Measurements from ENCODE around the gene KRT36.

KRT36 gene

GRCh38 chr17:41519501-41520224, 30.0 kb upstream of the KRT36 start:
- no peaks in the 10 kb centered on the region for H3K4me1 ChIP-seq (ENCODE audit: control insufficient read depth, insufficient read depth, low read length)
- no peaks in the 10 kb centered on the region for H3K36me3 ChIP-seq (ENCODE audit: control insufficient read depth, insufficient read depth, low read length)
- H3K27ac ChIP-seq (ENCODE audit: low read depth, low read length) = no peak overlapping the region
- no peaks in the 10 kb centered on the region for H3K27me3 ChIP-seq (ENCODE audit: control insufficient read depth, insufficient read depth, low read length)
- H3K9ac ChIP-seq (ENCODE audit: low read length) = no peak overlapping the region
- H3K4me3 ChIP-seq (ENCODE audit: low read length) = no peak overlapping the region

DNA sequence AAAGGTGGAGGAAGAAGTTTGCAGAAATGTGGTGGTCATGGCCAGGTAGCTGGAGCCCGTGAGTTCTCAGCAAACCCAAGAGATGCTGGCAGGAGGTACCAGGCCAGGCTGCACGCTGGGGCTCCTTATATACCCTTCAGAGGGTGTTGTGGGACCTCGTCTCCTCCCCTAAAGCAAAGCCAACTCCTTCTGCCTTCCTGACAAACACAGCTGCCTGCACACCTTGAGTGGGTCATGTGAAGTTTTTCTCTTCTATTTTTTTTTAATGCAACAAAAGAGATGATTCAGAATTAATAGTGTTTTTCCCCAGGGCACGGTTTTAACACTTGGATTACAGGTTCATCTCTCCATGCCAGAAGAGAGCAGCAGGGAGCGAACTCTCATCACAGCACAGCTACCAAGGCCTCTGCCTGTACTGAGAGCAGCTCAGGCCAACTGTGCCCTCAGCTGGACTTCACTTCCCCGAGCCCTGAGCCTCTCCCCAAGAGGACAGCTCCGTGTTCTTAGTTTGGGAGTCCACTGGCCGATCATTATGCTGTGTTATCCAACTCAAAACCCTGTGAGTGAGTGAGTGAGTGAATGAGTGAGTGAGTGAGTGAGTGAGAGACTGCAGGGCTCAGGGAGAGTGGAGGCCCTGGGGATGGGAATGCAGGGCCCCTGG, 29.2 kb upstream of the KRT36 start, which contains the start of gene KRT15:
Gene KRT15, minus strand, starts transcription at position 102 of the 661 bp plus-strand sequence. Its CDS starts 63 bp downstream, at position 39.
- Histone ChIP-seq H3K4me3 (ENCODE audit: low read length) (no peak within 1 kb of the TSS), H3K27me3 (ENCODE audit: control insufficient read depth, insufficient read depth, low read length) (no peaks in the 10 kb centered on the region), H3K27ac (ENCODE audit: low read depth, low read length) (no peak within 1 kb of the TSS), H3K36me3 (ENCODE audit: control insufficient read depth, insufficient read depth, low read length) (no peaks in the 10 kb centered on the region), H3K9ac (ENCODE audit: low read length) (no peak within 1 kb of the TSS), H3K4me1 (ENCODE audit: control insufficient read depth, insufficient read depth, low read length) (no peaks in the 10 kb centered on the region)

DNA sequence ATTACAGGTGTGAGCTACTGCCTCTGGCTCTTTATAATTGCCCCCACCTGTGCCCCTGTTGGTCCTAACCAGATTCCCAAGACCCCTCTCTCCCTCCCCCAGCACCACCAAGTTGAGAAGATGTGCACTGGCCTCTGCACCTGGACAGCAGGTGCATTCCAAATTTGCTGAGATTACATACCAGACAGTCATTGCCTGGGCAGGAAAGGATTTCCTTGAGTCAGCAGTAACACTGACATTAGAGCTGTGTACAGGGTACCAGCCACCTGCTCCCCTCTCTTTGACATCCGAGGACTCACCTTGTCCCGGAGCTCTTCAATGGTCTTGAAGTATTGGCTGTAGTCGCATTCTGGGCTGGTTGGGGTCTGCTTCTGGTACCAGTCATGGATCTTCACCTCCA, 28.3 kb upstream of the KRT36 start:
- Histone ChIP-seq H3K27me3 (ENCODE audit: control insufficient read depth, insufficient read depth, low read length) (no peaks in the 10 kb centered on the region), H3K4me3 (ENCODE audit: low read length) (no peak overlapping the region), H3K27ac (ENCODE audit: low read depth, low read length) (no peak overlapping the region), H3K36me3 (ENCODE audit: control insufficient read depth, insufficient read depth, low read length) (no peaks in the 10 kb centered on the region), H3K9ac (ENCODE audit: low read length) (no peak overlapping the region), H3K4me1 (ENCODE audit: control insufficient read depth, insufficient read depth, low read length) (no peaks in the 10 kb centered on the region)

- Histone ChIP-seq H3K27ac (ENCODE audit: low read depth, low read length) (no peak overlapping the region), H3K4me1 (ENCODE audit: control insufficient read depth, insufficient read depth, low read length) (no peaks in the 10 kb centered on the region), H3K36me3 (ENCODE audit: control insufficient read depth, insufficient read depth, low read length) (no peaks in the 10 kb centered on the region), H3K9ac (ENCODE audit: low read length) (no peak overlapping the region), H3K27me3 (ENCODE audit: control insufficient read depth, insufficient read depth, low read length) (no peaks in the 10 kb centered on the region), H3K4me3 (ENCODE audit: low read length) (no peak overlapping the region)
Observed at GRCh38 chr17:41516830-41517283, 27.1 kb upstream of the KRT36 start.

GRCh38 chr17:41516147-41516829, 26.6 kb upstream of the KRT36 start:
- no peaks in the 10 kb centered on the region for H3K36me3 ChIP-seq (ENCODE audit: control insufficient read depth, insufficient read depth, low read length)
- H3K9ac ChIP-seq (ENCODE audit: low read length) = no peak overlapping the region
- no peaks in the 10 kb centered on the region for H3K27me3 ChIP-seq (ENCODE audit: control insufficient read depth, insufficient read depth, low read length)
- H3K27ac ChIP-seq (ENCODE audit: low read depth, low read length) = no peak overlapping the region
- H3K4me3 ChIP-seq (ENCODE audit: low read length) = no peak overlapping the region
- no peaks in the 10 kb centered on the region for H3K4me1 ChIP-seq (ENCODE audit: control insufficient read depth, insufficient read depth, low read length)

GRCh38 chr17:41513168-41513547, 23.4 kb upstream of the KRT36 start:
- H3K27me3 ChIP-seq (ENCODE audit: control insufficient read depth, insufficient read depth, low read length) = no peaks in the 10 kb centered on the region
- no peak overlapping the region for H3K9ac ChIP-seq (ENCODE audit: low read length)
- H3K4me1 ChIP-seq (ENCODE audit: control insufficient read depth, insufficient read depth, low read length) = no peaks in the 10 kb centered on the region
- no peaks in the 10 kb centered on the region for H3K36me3 ChIP-seq (ENCODE audit: control insufficient read depth, insufficient read depth, low read length)
- no peak overlapping the region for H3K27ac ChIP-seq (ENCODE audit: low read depth, low read length)
- H3K4me3 ChIP-seq (ENCODE audit: low read length) = no peak overlapping the region

DNA sequence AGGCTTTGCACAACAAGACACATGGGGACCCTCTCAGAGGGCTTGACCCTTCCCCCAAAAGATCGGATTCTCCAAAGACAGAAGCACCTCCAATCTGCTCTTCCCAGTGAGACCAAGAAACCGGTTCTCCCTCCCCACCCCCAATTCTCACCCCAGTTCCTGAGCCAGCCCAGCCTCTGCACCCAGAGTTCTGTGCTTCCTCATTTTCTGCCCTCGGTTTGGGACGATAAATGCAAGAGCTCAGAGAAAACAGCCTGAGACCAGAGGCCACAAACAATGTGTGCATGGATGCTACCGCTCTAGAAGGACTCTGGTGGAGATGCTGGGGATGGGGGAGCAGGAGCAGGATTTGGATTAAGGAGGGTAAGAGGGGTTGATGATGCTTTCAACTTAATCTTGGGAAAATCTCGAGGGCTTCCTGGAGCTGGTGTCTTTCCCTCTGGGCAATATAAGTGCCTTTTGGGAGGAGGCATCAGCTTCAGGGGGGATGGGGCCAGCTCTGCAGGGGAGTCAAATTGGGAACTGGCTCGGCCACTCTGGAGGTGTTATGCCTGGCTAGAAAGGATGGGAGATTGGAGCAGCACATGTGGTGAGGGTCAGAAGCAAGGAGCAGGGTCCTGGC, 22.9 kb upstream of the KRT36 start:
- no peak overlapping the region for H3K27ac ChIP-seq (ENCODE audit: low read depth, low read length)
- no peak overlapping the region for H3K4me3 ChIP-seq (ENCODE audit: low read length)
- no peaks in the 10 kb centered on the region for H3K27me3 ChIP-seq (ENCODE audit: control insufficient read depth, insufficient read depth, low read length)
- no peak overlapping the region for H3K9ac ChIP-seq (ENCODE audit: low read length)
- H3K36me3 ChIP-seq (ENCODE audit: control insufficient read depth, insufficient read depth, low read length) = no peaks in the 10 kb centered on the region
- no peaks in the 10 kb centered on the region for H3K4me1 ChIP-seq (ENCODE audit: control insufficient read depth, insufficient read depth, low read length)

DNA sequence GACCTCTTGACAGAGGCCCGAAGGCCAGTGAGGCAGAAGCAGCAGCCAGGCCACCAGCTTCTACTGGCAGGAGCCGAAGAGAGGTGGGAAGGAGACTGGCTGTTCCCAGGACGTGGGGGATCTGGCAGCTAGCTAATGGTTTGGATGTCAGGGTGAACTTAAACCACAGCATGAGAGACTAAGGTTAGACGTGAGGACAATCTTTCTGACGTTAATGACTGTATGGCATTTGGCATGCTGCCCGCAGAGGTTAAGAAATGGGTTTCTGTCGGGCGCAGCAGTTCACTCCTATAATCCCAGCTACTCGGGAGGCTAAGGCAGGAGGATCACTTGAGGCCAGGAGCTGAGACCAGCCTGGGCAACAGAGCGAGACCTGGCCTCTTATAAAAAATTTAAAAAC, 22.0 kb upstream of the KRT36 start:
- no peaks in the 10 kb centered on the region for H3K4me1 ChIP-seq (ENCODE audit: control insufficient read depth, insufficient read depth, low read length)
- no peak overlapping the region for H3K9ac ChIP-seq (ENCODE audit: low read length)
- no peaks in the 10 kb centered on the region for H3K36me3 ChIP-seq (ENCODE audit: control insufficient read depth, insufficient read depth, low read length)
- no peak overlapping the region for H3K27ac ChIP-seq (ENCODE audit: low read depth, low read length)
- H3K4me3 ChIP-seq (ENCODE audit: low read length) = no peak overlapping the region
- H3K27me3 ChIP-seq (ENCODE audit: control insufficient read depth, insufficient read depth, low read length) = no peaks in the 10 kb centered on the region

DNA sequence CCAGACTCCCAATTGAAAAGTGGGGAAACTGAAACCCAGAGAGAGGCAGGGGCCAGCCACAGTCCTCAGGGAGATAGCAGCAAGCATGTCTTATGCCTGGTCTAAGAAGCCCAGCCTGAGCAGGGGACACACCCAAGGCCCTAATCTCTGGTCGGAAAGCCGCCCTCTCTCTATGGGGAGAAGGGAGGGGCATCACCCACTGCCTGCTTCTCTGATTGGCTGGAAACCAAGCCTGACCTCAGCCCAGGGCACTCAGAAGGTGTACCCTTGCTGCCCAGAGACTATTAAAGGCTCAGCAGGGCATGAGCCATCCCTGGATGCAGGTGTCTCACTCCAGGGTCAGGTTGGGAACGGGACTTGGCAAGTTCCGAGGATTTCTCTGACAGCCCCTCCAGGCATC, 21.4 kb upstream of the KRT36 start:
- Histone ChIP-seq H3K27ac (ENCODE audit: low read depth, low read length) (no peak overlapping the region), H3K36me3 (ENCODE audit: control insufficient read depth, insufficient read depth, low read length) (no peaks in the 10 kb centered on the region), H3K27me3 (ENCODE audit: control insufficient read depth, insufficient read depth, low read length) (no peaks in the 10 kb centered on the region), H3K9ac (ENCODE audit: low read length) (no peak overlapping the region), H3K4me1 (ENCODE audit: control insufficient read depth, insufficient read depth, low read length) (no peaks in the 10 kb centered on the region), H3K4me3 (ENCODE audit: low read length) (no peak overlapping the region)

- no peak overlapping the region for H3K27ac ChIP-seq (ENCODE audit: low read depth, low read length)
- no peak overlapping the region for H3K4me3 ChIP-seq (ENCODE audit: low read length)
- no peak overlapping the region for H3K9ac ChIP-seq (ENCODE audit: low read length)
- no peaks in the 10 kb centered on the region for H3K36me3 ChIP-seq (ENCODE audit: control insufficient read depth, insufficient read depth, low read length)
- no peaks in the 10 kb centered on the region for H3K4me1 ChIP-seq (ENCODE audit: control insufficient read depth, insufficient read depth, low read length)
- H3K27me3 ChIP-seq (ENCODE audit: control insufficient read depth, insufficient read depth, low read length) = no peaks in the 10 kb centered on the region
Observed at GRCh38 chr17:41510251-41511065, 20.7 kb upstream of the KRT36 start.

GRCh38 chr17:41507315-41507880, 17.7 kb upstream of the KRT36 start:
- Histone ChIP-seq H3K36me3 (ENCODE audit: control insufficient read depth, insufficient read depth, low read length) (no peaks in the 10 kb centered on the region), H3K4me3 (ENCODE audit: low read length) (no peak overlapping the region), H3K27me3 (ENCODE audit: control insufficient read depth, insufficient read depth, low read length) (no peaks in the 10 kb centered on the region), H3K27ac (ENCODE audit: low read depth, low read length) (no peak overlapping the region), H3K9ac (ENCODE audit: low read length) (no peak overlapping the region), H3K4me1 (ENCODE audit: control insufficient read depth, insufficient read depth, low read length) (peaks cover 3% of the 10 kb centered on the region)

Measured in rectal smooth muscle tissue (tissue), 1 donor.